ENCODE measurements around the gene DHTKD1. TPM values are rescaled to one million over a fixed set of nuclear protein-coding genes. Genes with fewer than 3 reads are reported as not detected.
A peak's percentile ranks its signal among the peaks of the same experiment; 100 is the strongest.

Gene DHTKD1
- total RNA-seq, 4 donors from 2014 or later, result 14.8 to 32.2 (median 20.2) TPM

DNA sequence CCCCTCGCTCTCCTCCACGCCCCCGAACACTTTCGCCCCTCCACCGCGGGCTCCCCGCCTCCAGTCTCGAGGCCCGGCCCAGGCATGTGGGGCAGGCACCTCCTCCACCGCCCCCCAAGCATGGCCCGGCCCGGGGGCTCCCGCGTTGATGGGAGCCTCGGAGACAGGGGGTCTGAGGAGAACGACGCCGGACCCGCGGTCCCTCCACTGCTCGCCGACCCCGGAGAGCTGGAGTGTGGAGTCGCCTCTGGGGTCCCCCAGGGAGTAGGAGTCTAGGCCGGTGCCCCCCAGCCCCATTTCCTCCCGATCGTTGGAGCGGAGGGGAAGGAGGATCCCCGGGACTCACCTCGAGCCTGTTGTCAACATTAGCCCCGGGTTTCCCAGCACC lies 26.4 kb upstream of the DHTKD1 start:
- H3K4me1 ChIP-seq, result peaks cover 0 to 43% (median 5%) of the 10 kb centered on the region in 3 donors
- peak overlapping the region; percentile 99 for H3K4me3 ChIP-seq
- H3K36me3 ChIP-seq, result no peaks in the 10 kb centered on the region
- H3K27me3 ChIP-seq, result peaks cover 9% of the 10 kb centered on the region
- peak; percentile 17 to 30 for TF ChIP-seq POLR2A (IDR thresholded peaks at IDR 0.05)
- no peak for TF ChIP-seq POLR2AphosphoS5 (IDR thresholded peaks at IDR 0.05)
- H3K9me3 ChIP-seq, result no peaks in the 10 kb centered on the region
- peak overlapping the region; percentile 83 to 98 (median 92) for H3K27ac ChIP-seq
- WGBS, 2 donors (ENCODE audit: low coverage in 1 of 2), result 0 to 1% methylated on average over 3 to 9 of the region's 31 CpGs
- peak; percentile 4 for ATAC-seq

DNA sequence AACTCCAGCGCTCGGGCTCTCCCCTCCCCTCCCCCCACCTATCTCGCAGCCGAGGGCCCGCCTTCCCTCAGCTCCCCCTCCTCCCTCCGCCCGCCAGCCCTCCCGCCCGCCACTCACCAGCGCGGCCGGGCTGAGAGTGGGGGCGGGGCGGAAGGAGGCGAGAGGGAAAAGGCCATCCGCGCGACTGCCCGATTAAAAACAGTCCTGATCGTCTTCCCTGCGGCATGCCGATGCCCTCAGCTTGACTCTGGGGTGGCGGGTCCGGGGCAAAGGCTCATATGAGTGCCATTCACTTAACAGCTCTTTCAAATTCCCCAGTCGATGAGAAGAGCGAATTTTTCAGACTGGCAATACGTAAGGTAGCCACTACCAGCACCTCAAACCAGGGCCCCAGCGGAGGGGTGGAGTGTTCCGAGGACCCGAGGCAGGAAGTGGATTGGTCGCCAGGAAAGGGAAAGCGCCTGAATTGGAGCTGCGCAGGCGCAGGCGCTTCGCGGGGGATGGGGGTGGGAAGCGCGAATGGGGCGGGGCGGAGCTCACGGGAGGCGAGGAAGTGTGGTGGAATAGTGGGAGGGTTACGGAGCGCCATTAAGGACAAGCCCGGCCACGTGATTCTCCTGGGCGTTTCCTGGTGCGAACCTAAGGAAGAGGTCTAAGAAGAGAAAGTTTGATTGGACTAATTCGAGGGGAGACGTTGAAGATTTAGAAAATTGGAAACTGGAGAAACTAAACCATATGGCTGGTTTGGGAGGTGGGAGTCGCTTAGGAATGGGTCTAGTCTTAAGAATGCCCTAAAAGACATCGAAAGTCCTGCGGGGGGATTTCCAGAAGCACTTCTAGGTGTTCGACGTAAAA lies 25.7 kb upstream of the DHTKD1 start, which contains the start of gene UPF2:
Gene UPF2 (minus strand): TSS at position 13 of the 855 bp plus-strand sequence. CDS start 7,386 bp downstream, outside the sequence.
- Histone ChIP-seq H3K9me3 (no peaks in the 10 kb centered on the region), H3K4me1 (peaks cover 0 to 38% (median 5%) of the 10 kb centered on the region in 3 donors), H3K36me3 (no peaks in the 10 kb centered on the region), H3K27me3 (peaks cover 10% of the 10 kb centered on the region), H3K27ac (peak within 1 kb of the TSS; percentile 83 to 98 (median 92)), H3K4me3 (peak within 1 kb of the TSS; percentile 99)
- peak; percentile 99 for ATAC-seq
- TF ChIP-seq POLR2AphosphoS5 (IDR thresholded peaks at IDR 0.05) (peak; percentile 76), EP300 (IDR thresholded peaks at IDR 0.05) (no peak)
- TF ChIP-seq, protein P1, sequence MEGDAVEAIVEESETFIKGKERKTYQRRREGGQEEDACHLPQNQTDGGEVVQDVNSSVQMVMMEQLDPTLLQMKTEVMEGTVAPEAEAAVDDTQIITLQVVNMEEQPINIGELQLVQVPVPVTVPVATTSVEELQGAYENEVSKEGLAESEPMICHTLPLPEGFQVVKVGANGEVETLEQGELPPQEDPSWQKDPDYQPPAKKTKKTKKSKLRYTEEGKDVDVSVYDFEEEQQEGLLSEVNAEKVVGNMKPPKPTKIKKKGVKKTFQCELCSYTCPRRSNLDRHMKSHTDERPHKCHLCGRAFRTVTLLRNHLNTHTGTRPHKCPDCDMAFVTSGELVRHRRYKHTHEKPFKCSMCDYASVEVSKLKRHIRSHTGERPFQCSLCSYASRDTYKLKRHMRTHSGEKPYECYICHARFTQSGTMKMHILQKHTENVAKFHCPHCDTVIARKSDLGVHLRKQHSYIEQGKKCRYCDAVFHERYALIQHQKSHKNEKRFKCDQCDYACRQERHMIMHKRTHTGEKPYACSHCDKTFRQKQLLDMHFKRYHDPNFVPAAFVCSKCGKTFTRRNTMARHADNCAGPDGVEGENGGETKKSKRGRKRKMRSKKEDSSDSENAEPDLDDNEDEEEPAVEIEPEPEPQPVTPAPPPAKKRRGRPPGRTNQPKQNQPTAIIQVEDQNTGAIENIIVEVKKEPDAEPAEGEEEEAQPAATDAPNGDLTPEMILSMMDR (IDR thresholded peaks at IDR 0.05), result peak in 2 of 4 experiments; percentile 28 to 32
- WGBS, 2 donors (ENCODE audit: low coverage in 1 of 2), result 5 to 8% methylated on average over 26 to 28 of the region's 56 CpGs

DNA sequence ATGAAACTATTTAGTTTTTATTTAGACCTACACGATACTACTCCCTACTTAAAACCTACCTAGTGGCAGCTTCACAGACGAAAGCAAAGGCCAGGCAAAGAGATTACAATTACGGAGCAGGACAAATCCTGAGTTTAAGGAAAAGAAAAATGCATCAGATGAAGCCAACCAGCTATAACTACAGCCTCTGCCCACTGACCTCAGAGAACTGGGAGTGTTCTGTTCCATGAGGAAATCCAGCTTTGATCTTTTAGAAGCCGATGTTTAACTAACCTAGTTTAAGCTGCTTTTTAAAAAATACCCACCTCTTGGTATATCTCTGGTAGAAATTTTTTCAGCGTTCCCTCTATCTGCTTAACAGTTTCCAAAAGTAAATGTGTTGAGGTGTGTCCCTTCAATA lies 23.2 kb upstream of the DHTKD1 start:
- ATAC-seq, result no peak
- H3K27ac ChIP-seq, result no peak overlapping the region
- H3K36me3 ChIP-seq, result no peaks in the 10 kb centered on the region
- no peak overlapping the region for H3K4me3 ChIP-seq
- WGBS, 2 donors (ENCODE audit: low coverage in 1 of 2), result 79 to 80% methylated on average over 5 of the region's 5 CpGs
- peaks cover 0 to 14% (median 2%) of the 10 kb centered on the region in 3 donors for H3K4me1 ChIP-seq
- TF ChIP-seq POLR2AphosphoS5 (IDR thresholded peaks at IDR 0.05) (no peak), EP300 (IDR thresholded peaks at IDR 0.05) (no peak), POLR2A (IDR thresholded peaks at IDR 0.05) (no peak)
- TF ChIP-seq, protein P1 (IDR thresholded peaks at IDR 0.05), result no peak
- H3K9me3 ChIP-seq, result no peaks in the 10 kb centered on the region
- H3K27me3 ChIP-seq, result peaks cover 15% of the 10 kb centered on the region

DNA sequence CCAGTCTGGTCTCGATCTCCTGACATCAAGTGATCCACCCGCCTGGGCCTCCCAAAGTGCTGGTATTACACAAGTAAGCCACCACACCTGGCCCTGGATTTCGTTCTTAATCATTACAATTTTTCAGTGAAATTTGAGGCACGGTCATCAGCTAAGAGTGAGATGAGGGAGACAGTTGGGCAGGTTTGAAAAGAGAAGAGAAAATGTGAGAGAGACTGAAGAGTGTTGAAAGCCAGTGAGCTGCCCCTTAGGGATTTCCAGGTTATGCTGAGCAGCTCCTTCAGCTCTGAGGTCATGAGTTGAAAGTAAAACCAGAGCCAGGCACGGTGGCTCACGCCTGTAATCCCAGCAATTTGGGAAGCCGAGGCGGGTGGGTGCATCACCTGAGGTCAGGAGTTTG lies 20.2 kb upstream of the DHTKD1 start:
- H3K4me3 ChIP-seq, result no peak overlapping the region
- no peak for TF ChIP-seq POLR2AphosphoS5 (IDR thresholded peaks at IDR 0.05)
- no peak for TF ChIP-seq EP300 (IDR thresholded peaks at IDR 0.05)
- TF ChIP-seq, protein P1 (IDR thresholded peaks at IDR 0.05), result no peak
- no peak for TF ChIP-seq POLR2A (IDR thresholded peaks at IDR 0.05)
- H3K27me3 ChIP-seq, result peaks cover 15% of the 10 kb centered on the region
- no peak overlapping the region for H3K27ac ChIP-seq
- no peaks in the 10 kb centered on the region for H3K4me1 ChIP-seq
- WGBS, 2 donors (ENCODE audit: low coverage in 1 of 2), result 80 to 83% methylated on average over 2 to 6 of the region's 8 CpGs
- no peak for ATAC-seq
- H3K36me3 ChIP-seq, result no peaks in the 10 kb centered on the region
- no peaks in the 10 kb centered on the region for H3K9me3 ChIP-seq

DNA sequence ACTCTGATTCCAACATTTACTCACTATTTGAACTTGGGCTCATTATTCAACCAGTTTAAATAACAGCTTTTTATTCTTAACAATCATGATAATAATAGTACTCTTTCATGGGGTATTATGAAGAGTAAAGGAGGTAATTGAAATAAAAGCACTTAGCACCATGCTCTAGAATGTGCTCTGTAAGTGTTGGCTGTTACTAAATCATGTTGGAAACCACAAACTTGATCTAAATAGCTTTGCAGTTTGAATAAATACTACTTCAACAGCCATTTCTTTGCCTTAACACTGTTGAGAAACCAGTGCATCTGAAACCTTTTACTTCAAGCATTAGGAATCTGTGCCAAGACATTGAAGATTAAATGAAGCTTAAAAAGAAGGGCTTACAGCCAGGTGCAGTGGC lies 18.2 kb upstream of the DHTKD1 start:
- H3K36me3 ChIP-seq, result no peaks in the 10 kb centered on the region
- no peak overlapping the region for H3K27ac ChIP-seq
- peaks cover 0 to 3% (median 0%) of the 10 kb centered on the region in 3 donors for H3K4me1 ChIP-seq
- H3K27me3 ChIP-seq, result peaks cover 15% of the 10 kb centered on the region
- no peak overlapping the region for H3K4me3 ChIP-seq
- ATAC-seq, result no peak
- no peak for TF ChIP-seq POLR2A (IDR thresholded peaks at IDR 0.05)
- no peak for TF ChIP-seq EP300 (IDR thresholded peaks at IDR 0.05)
- TF ChIP-seq POLR2AphosphoS5 (IDR thresholded peaks at IDR 0.05), result no peak
- TF ChIP-seq, protein P1 (IDR thresholded peaks at IDR 0.05), result no peak
- no peaks in the 10 kb centered on the region for H3K9me3 ChIP-seq
